NCI-H460 (cell line): Measurements from ENCODE around the gene PARP9. TPM values are rescaled to one million over a fixed set of nuclear protein-coding genes. Genes with fewer than 3 reads are reported as not detected.
A peak's percentile ranks its signal among the peaks of the same experiment; 100 is the strongest.
"Not testable (repeated sequence)": the region's sequence is repeated elsewhere in the genome, so short reads cannot be mapped to it uniquely, and the experiment has no call there.

Experiments used
- DNase-seq: peaks from one replicate; pipeline ENCODE4 v3.0.0-alpha.2; 2016; ENCODE audit warnings: low read depth; ENCODE audit errors: extremely low read depth
- total RNA-seq: library from RNA; depleted of rRNA; stranded (reverse); fragments of >200 nt; shearing (Covaris generic); gene quantifications from 2 replicates; pipeline ENCODE4 v1.2.3, GENCODE V29; 2014

The PARP9 gene
- total RNA-seq, 1 experiment from 2014 or later = 8.8 TPM

- DNase-seq = no peak
These were observed 13.4 kb upstream of the PARP9 start, which contains the start of gene PARP15 for GRCh38 chr3:122577409-122578031. PARP15 (plus strand) TSS chr3:122577650; CDS start chr3:122577668, 18 bp downstream.

GRCh38 chr3:122576174-122576940 is 12.3 kb upstream of the PARP9 start:
- DNase-seq = no peak

GRCh38 chr3:122572940-122573412 is 8.9 kb upstream of the PARP9 start:
- no peak for DNase-seq

GRCh38 chr3:122568755-122569154 is 4.7 kb upstream of the PARP9 start:
- DNase-seq = no peak

GRCh38 chr3:122568131-122568530 is 4.0 kb upstream of the PARP9 start:
- DNase-seq = not testable (repeated sequence)

GRCh38 chr3:122563717-122564025 is 429 bp downstream of the PARP9 start:
- DNase-seq = no peak

- DNase-seq = no peak
These were observed 980 bp downstream of the PARP9 start for GRCh38 chr3:122562923-122563716.

- peak; percentile 34 for DNase-seq
These were observed 3.4 kb downstream of the PARP9 start for GRCh38 chr3:122560680-122561079.

GRCh38 chr3:122559906-122560305 is 4.2 kb downstream of the PARP9 start:
- DNase-seq = no peak

- no peak for DNase-seq
These were observed 5.5 kb downstream of the PARP9 start for GRCh38 chr3:122558605-122559004.

- DNase-seq = no peak
These were observed 6.7 kb downstream of the PARP9 start for GRCh38 chr3:122557356-122557755.

GRCh38 chr3:122555275-122556071 is 8.6 kb downstream of the PARP9 start:
- DNase-seq = no peak

GRCh38 chr3:122553171-122553570 is 10.9 kb downstream of the PARP9 start:
- DNase-seq = no peak

- DNase-seq = no peak
These were observed 15.5 kb downstream of the PARP9 start for GRCh38 chr3:122548619-122549018.

GRCh38 chr3:122548076-122548475 is 16.0 kb downstream of the PARP9 start:
- no peak for DNase-seq

GRCh38 chr3:122546151-122546550 is 17.9 kb downstream of the PARP9 start:
- no peak for DNase-seq

GRCh38 chr3:122538956-122539490 is 25.1 kb downstream of the PARP9 start:
- no peak for DNase-seq

GRCh38 chr3:122536632-122537001 is 27.5 kb downstream of the PARP9 start:
- DNase-seq = no peak

GRCh38 chr3:122535964-122536631 is 28.0 kb downstream of the PARP9 start:
- DNase-seq = no peak

GRCh38 chr3:122533931-122534334 is 30.2 kb downstream of the PARP9 start:
- DNase-seq = peak; percentile 41
